Muscle of leg (tissue), 11 donors: ENCODE data around the gene AP2A2. TPM values are rescaled to one million over a fixed set of nuclear protein-coding genes. Genes with fewer than 3 reads are reported as not detected.
A peak's percentile ranks its signal among the peaks of the same experiment; 100 is the strongest.

Experiments
- DNase-seq: peaks from one replicate; pipeline ENCODE4 v3.0.0; 2013
- H3K27ac ChIP-seq: one replicate; pipeline ENCODE4 v1.5.1; 2013; ENCODE audit warnings: mild to moderate bottlenecking, low read length, control low read depth
- H3K27me3 ChIP-seq: one replicate; pipeline ENCODE4 v1.6.1; 2013; ENCODE audit warnings: low read length; ENCODE audit not compliant: control insufficient read depth, insufficient read depth
- H3K36me3 ChIP-seq: one replicate; pipeline ENCODE4 v1.6.1; 2013; ENCODE audit warnings: low read length; ENCODE audit not compliant: control insufficient read depth, insufficient read depth
- H3K4me1 ChIP-seq: one replicate; pipeline ENCODE4 v1.6.1; 2013; ENCODE audit warnings: low read length; ENCODE audit not compliant: control insufficient read depth, insufficient read depth
- H3K4me3 ChIP-seq: one replicate; pipeline ENCODE4 v1.5.1; 2013; ENCODE audit warnings: low read length, control low read depth
- H3K9me3 ChIP-seq: replicated peaks from 2 replicates; pipeline ENCODE4 v1.6.1; 2013; ENCODE audit warnings: low read depth, low read length; ENCODE audit not compliant: control insufficient read depth
- WGBS: methylation state at CpG from one replicate; pipeline ENCODE4 v1.1.5; 2013; ENCODE audit warnings: missing lambda C conversion rate; ENCODE audit not compliant: insufficient coverage; 5-methylcytosine and 5-hydroxymethylcytosine counted together
- polyA plus RNA-seq, 8 donors: library from polyadenylated mRNA; unstranded; fragments of 120-200 nt; gene quantifications; one replicate each; pipeline versions ENCODE4 v1.2.1 to v1.2.3, GENCODE V29; 2013; ENCODE audit warnings: inconsistent platforms in 1 of 8, low replicate concordance in 1 of 8; ENCODE audit not compliant: insufficient read length in 8 of 8, insufficient read depth in 1 of 8
- total RNA-seq: library from RNA; stranded (reverse); fragments of 120-200 nt; gene quantifications from one replicate; pipeline ENCODE4 v1.2.4, GENCODE V29; 2013

AP2A2 gene
- total and polyA plus RNA-seq, 9 donors = 18.5 to 61.4 (median 47.4) TPM

DNA sequence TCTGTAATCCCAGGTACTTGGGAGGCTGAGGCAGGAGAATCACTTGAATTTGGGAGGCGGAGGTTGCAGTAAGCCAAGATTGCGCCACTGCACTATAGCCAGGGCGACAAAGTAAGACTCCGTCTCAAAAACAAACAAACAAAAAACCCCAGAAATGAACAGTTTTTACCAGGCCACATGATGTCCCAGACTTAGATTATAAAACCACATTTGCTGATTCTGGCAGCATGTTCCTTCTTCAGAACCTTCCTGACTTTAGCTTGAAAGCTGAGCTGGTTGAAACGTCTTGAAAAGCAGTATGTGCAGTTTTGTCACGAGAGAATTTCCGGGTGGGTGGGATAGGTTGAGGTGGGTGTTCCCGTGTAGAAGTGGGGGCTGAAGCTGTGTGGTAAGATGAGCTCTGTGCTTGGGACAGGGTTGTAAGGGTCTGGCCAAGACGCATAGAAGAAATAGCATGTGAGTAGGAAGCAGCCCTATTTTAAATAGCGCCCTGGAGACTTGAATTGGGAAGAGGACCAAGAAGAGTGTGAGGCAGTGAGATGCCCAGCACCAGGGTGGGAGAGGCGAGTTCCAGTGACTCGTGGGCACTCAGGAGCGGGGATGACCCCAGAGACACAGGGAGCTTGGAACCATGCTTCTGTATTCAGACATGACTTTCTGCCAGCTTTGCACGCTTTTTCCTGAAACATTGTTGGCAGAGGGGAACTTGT lies 7.6 kb downstream of the AP2A2 start:
- peak overlapping the region; percentile 74 for H3K27ac ChIP-seq
- peaks cover 26% of the 10 kb centered on the region for H3K4me1 ChIP-seq
- WGBS = 12% methylated on average over 10 of the region's 14 CpGs

GRCh38 chr11:933936-934335 lies 8.3 kb downstream of the AP2A2 start:
- H3K27me3 ChIP-seq = no peaks in the 10 kb centered on the region
- H3K9me3 ChIP-seq = no peaks in the 10 kb centered on the region
- no peak overlapping the region for H3K4me3 ChIP-seq
- no peak for DNase-seq
- 64% methylated on average over 2 of the region's 7 CpGs for WGBS
- H3K27ac ChIP-seq = peak overlapping the region; percentile 74
- peaks cover 4% of the 10 kb centered on the region for H3K36me3 ChIP-seq
- H3K4me1 ChIP-seq = peaks cover 20% of the 10 kb centered on the region

More for the DNA sequence above, 7.6 kb downstream of the AP2A2 start:
- peaks cover 4% of the 10 kb centered on the region for H3K36me3 ChIP-seq
- peak; percentile 89 for DNase-seq
- no peaks in the 10 kb centered on the region for H3K27me3 ChIP-seq
- H3K9me3 ChIP-seq = no peaks in the 10 kb centered on the region
- H3K4me3 ChIP-seq = no peak overlapping the region

- DNase-seq = no peak
- H3K4me3 ChIP-seq = no peak overlapping the region
- H3K36me3 ChIP-seq = peaks cover 4% of the 10 kb centered on the region
- WGBS = no CpG with 5 or more reads among the region's 6 CpGs
- no peaks in the 10 kb centered on the region for H3K27me3 ChIP-seq
- no peaks in the 10 kb centered on the region for H3K9me3 ChIP-seq
- H3K27ac ChIP-seq = no peak overlapping the region
- H3K4me1 ChIP-seq = peaks cover 17% of the 10 kb centered on the region
These were observed 8.9 kb downstream of the AP2A2 start for GRCh38 chr11:934527-934926.

DNA sequence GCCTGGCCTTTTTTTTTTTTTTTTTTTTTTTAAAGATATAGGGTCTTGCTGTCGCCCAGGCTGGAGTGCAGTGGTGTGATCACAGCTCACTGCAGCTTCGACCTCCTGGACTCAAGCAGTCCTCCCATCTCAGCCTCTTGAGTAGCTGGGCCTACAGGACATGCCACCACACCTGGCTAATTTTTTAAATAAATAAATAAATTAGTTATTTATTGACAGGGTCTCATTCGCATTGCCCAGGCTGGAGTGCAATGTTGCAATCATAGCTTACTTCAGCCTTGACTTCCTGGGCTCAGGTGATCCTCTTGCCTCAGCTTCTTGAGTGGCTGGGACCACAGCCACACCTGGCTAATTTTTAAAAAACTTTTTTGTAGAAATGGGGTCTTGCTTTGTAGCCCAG lies 10.5 kb downstream of the AP2A2 start:
- no peak overlapping the region for H3K4me3 ChIP-seq
- H3K36me3 ChIP-seq = peaks cover 4% of the 10 kb centered on the region
- no CpG with 5 or more reads among the region's 3 CpGs for WGBS
- no peaks in the 10 kb centered on the region for H3K27me3 ChIP-seq
- no peaks in the 10 kb centered on the region for H3K9me3 ChIP-seq
- H3K4me1 ChIP-seq = peaks cover 21% of the 10 kb centered on the region
- DNase-seq = no peak
- no peak overlapping the region for H3K27ac ChIP-seq

DNA sequence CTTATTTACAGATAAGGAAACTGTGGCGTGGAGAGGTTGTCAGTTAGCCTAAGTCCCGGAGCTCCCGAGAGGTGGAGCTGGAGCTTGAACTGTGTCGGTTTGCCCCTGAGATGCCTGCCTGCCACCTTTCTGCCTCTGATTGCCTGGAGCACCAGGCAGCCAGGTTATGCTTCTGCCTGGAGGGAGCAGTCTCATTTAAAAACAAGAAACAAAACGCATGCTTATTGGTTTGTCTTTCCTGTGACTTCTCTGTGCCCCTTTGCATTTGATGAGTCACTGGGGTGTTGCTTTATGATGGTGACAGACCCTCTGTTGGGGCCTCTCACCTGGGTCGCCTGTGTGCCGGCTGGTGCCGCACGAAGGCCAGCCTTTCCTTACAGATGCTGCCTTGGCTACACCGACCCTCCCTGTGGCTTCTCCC lies 12.2 kb downstream of the AP2A2 start:
- H3K4me3 ChIP-seq = no peak overlapping the region
- H3K27ac ChIP-seq = no peak overlapping the region
- H3K4me1 ChIP-seq = peaks cover 16% of the 10 kb centered on the region
- 71% methylated on average over 1 of the region's 10 CpGs for WGBS
- no peak for DNase-seq
- H3K9me3 ChIP-seq = no peaks in the 10 kb centered on the region
- peaks cover 5% of the 10 kb centered on the region for H3K36me3 ChIP-seq
- H3K27me3 ChIP-seq = no peaks in the 10 kb centered on the region

DNA sequence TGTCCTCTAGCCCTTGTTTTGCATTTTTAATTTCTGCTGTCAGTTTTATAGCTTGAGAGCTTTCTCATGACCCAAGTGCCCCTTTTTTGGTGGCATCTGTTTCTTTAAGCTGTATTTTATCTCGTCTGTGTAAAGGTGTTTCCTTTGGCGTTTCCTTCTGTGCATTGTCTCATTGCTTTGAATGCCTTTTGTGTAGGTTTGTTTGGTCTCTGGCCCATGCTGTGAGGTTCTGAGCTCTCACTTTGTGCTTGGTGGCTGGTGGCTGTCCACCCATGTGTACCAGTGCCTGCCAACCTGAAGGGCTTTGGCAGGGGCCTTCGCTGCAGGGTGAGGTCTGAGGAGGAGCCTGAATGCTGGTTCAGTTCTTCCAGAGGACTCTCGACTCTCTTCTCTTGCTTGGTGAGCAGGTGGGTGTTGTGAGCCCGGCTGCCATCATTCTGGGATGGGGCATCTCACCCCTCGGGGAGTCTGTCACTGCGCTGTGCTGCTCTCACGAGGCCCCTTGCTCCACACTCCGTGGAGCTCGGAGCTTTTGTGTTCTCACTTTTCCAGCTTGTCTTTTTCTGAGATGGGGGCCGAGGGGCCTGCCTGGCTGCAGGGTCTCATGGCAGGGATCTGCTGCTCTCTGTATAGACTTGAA lies 14.9 kb downstream of the AP2A2 start:
- no peak for DNase-seq
- Histone ChIP-seq H3K9me3 (no peaks in the 10 kb centered on the region), H3K36me3 (peaks cover 16% of the 10 kb centered on the region), H3K27me3 (no peaks in the 10 kb centered on the region), H3K4me1 (peaks cover 5% of the 10 kb centered on the region), H3K4me3 (no peak overlapping the region), H3K27ac (peak overlapping the region; percentile 51)
- 59% methylated on average over 9 of the region's 11 CpGs for WGBS

DNA sequence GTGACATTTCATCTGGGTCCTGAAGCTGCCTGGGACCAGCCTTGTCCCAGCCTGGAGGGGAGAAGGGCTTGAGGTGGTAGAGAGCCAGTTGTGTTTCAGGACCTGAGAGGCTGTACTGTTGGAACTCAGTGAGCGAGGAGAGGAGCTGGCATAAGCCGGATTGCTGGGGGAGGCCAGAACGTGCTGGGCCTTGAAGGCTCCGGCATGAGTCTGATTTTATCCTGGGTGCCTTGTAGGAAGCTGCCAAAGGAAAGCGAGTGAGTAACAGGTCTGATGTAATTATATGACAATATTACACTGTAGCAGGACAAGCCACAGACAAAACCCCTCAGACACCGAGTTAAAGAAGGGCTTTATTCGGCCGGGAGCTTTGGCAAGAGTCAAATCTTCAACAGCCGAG lies 17.2 kb downstream of the AP2A2 start:
- Histone ChIP-seq H3K36me3 (peaks cover 25% of the 10 kb centered on the region), H3K4me3 (no peak overlapping the region), H3K9me3 (no peaks in the 10 kb centered on the region), H3K27ac (no peak overlapping the region), H3K27me3 (no peaks in the 10 kb centered on the region), H3K4me1 (peaks cover 7% of the 10 kb centered on the region)
- WGBS = 86% methylated on average over 3 of the region's 9 CpGs
- DNase-seq = no peak

- no peak for DNase-seq
- no peak overlapping the region for H3K27ac ChIP-seq
- no peaks in the 10 kb centered on the region for H3K27me3 ChIP-seq
- H3K4me1 ChIP-seq = peaks cover 7% of the 10 kb centered on the region
- H3K9me3 ChIP-seq = peaks cover 6% of the 10 kb centered on the region
- H3K4me3 ChIP-seq = no peak overlapping the region
- WGBS = 48% methylated on average over 11 of the region's 13 CpGs
- H3K36me3 ChIP-seq = peaks cover 21% of the 10 kb centered on the region
These were observed 19.2 kb downstream of the AP2A2 start for GRCh38 chr11:944711-945470.

DNA sequence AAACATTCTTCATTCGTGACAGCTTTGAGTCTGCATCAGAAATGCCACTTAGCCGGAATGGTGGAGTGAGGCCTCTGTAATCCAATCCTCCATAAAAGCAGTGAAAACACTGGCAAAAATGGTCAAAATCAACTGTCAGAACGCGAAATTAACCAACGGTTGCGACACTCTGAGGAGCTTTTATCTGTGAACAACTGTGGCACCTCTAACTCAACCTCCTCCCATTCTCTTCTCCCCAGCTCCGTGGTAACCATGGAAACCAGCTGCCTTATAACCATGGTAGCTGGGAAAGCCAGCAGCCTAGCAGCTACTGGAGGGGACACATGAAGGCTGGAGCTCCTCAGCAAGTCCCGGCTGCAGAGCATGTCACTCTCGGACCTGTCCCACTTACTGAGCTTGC lies 20.3 kb downstream of the AP2A2 start:
- no peak overlapping the region for H3K4me3 ChIP-seq
- no peak overlapping the region for H3K27ac ChIP-seq
- H3K27me3 ChIP-seq = no peaks in the 10 kb centered on the region
- peaks cover 6% of the 10 kb centered on the region for H3K9me3 ChIP-seq
- 85% methylated on average over 4 of the region's 9 CpGs for WGBS
- peaks cover 2% of the 10 kb centered on the region for H3K4me1 ChIP-seq
- DNase-seq = no peak
- H3K36me3 ChIP-seq = peaks cover 21% of the 10 kb centered on the region

DNA sequence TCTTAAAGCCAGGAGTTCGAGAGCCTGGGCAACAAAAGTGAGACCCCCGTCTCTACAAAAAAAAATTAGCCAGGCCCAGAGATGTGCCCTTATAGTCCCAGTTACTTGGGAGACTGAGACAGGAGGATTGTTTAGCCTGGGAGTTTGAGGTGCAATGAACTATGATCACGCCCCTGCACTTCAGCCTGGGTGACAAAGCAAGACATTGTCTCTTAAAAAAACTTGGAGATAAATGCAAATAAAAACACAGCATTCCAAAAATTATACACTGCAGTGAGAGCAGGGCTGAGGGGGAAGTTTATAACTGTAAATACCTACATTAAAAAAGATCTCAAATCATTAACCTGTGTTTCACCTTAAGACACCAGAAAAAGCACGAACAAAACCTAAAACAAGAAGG lies 22.1 kb downstream of the AP2A2 start:
- DNase-seq = no peak
- Histone ChIP-seq H3K9me3 (peaks cover 6% of the 10 kb centered on the region), H3K27me3 (no peaks in the 10 kb centered on the region), H3K4me1 (peaks cover 4% of the 10 kb centered on the region), H3K36me3 (peaks cover 24% of the 10 kb centered on the region), H3K27ac (no peak overlapping the region), H3K4me3 (no peak overlapping the region)
- WGBS = 100% methylated on average over 1 of the region's 4 CpGs
